ENCODE results near the gene TBC1D16. TPM values are rescaled to one million over a fixed set of nuclear protein-coding genes. Genes with fewer than 3 reads are reported as not detected.

The TBC1D16 gene
- total and polyA plus RNA-seq, 10 of the 15 experiments (the other 5 are each of a cell fraction or from before 2014, with no cell fraction given), result 0.01 to 0.13 (median 0.06) TPM; not detected in 3

- H3K27ac ChIP-seq (ENCODE audit: control insufficient read depth, insufficient read depth), result no peak overlapping the region
- DNase-seq (ENCODE audit: low read depth, low spot score), result no peak
- no peaks in the 10 kb centered on the region for H3K79me2 ChIP-seq (ENCODE audit: control insufficient read depth, insufficient read depth, low read length)
- intact Hi-C loops (cut with micrococcal nuclease; ENCODE audit: unreplicated experiment) (no loop called here), in situ Hi-C loops (cut with MboI) (no loop called here)
- ChIA-PET POLR2A (no interaction called here), CTCF (no interaction called here), SMC1A (ENCODE audit: uncharacterized antibody, unreplicated experiment) (no interaction called here), RAD21 (ENCODE audit: unreplicated experiment) (no interaction called here)
- no peak overlapping the region for H3K9ac ChIP-seq (ENCODE audit: control insufficient read depth, insufficient read depth, low read length)
- no TSS peak for BruUV-seq (replicated peaks)
- 41% methylated on average over 22 of the region's 22 CpGs for WGBS (ENCODE audit: insufficient coverage, insufficient replicate concordance, low lambda C conversion rate, missing lambda C conversion rate)
- no peak for FAIRE-seq
- H3K9me3 ChIP-seq (replicated peaks; ENCODE audit: control insufficient read depth, insufficient read depth, low read length), result no peaks in the 10 kb centered on the region
- no peaks in the 10 kb centered on the region for H4K20me1 ChIP-seq (ENCODE audit: control insufficient read depth, insufficient read depth)
- TF ChIP-seq RAD21 (IDR thresholded peaks at IDR 0.05; ENCODE audit: insufficient read depth, low read depth, low read length) (no peak), MYC (IDR thresholded peaks at IDR 0.05; ENCODE audit: insufficient read depth, insufficient read length, insufficient replicate concordance, low read length, severe bottlenecking) (no peak), NRF1 (conservative IDR thresholded peaks at IDR 0.05; ENCODE audit: low read depth, low read length) (no peak)
- H3K4me2 ChIP-seq (ENCODE audit: control insufficient read depth, insufficient read depth), result no peak overlapping the region
- H3K4me1 ChIP-seq (ENCODE audit: control insufficient read depth, insufficient read depth, low read length), result no peaks in the 10 kb centered on the region
- no peak overlapping the region for H3K4me3 ChIP-seq
- ATAC-seq, result no peak
- peaks cover 1 to 4% of the 10 kb centered on the region in 2 experiments; a peak in 1 of 4 replicates for H3K27me3 ChIP-seq (replicated peaks in 1 of 2; ENCODE audit: control insufficient read depth in 2 of 2, insufficient read depth in 2 of 2, low read length in 1 of 2)
- no peak overlapping the region for H2AFZ ChIP-seq (ENCODE audit: control insufficient read depth, low read depth, low read length)
- H3K36me3 ChIP-seq (ENCODE audit: control insufficient read depth in 2 of 2, insufficient read depth in 2 of 2, low read length in 1 of 2), result no peaks in the 10 kb centered on the region
Observed at GRCh38 chr17:79888811-79889634, 146.6 kb downstream of the TBC1D16 start.

GRCh38 chr17:79888009-79888540, 147.6 kb downstream of the TBC1D16 start:
- 26% methylated on average over 16 of the region's 17 CpGs for WGBS (ENCODE audit: insufficient coverage, insufficient replicate concordance, low lambda C conversion rate, missing lambda C conversion rate)
- ChIA-PET RAD21 (ENCODE audit: unreplicated experiment) (no interaction called here), CTCF (no interaction called here), SMC1A (ENCODE audit: uncharacterized antibody, unreplicated experiment) (no interaction called here), POLR2A (no interaction called here)
- no peaks in the 10 kb centered on the region for H3K9me3 ChIP-seq (replicated peaks; ENCODE audit: control insufficient read depth, insufficient read depth, low read length)
- H3K9ac ChIP-seq (ENCODE audit: control insufficient read depth, insufficient read depth, low read length), result no peak overlapping the region
- ATAC-seq, result no peak
- in situ Hi-C loops (cut with MboI), result no loop called here
- intact Hi-C loops (cut with micrococcal nuclease; ENCODE audit: unreplicated experiment), result no loop called here
- DNase-seq (ENCODE audit: low read depth, low spot score), result no peak
- no TSS peak for BruUV-seq (replicated peaks)
- H3K79me2 ChIP-seq (ENCODE audit: control insufficient read depth, insufficient read depth, low read length), result no peaks in the 10 kb centered on the region
- FAIRE-seq, result no peak
- no peaks in the 10 kb centered on the region for H3K4me1 ChIP-seq (ENCODE audit: control insufficient read depth, insufficient read depth, low read length)
- no peak overlapping the region for H3K4me3 ChIP-seq
- H3K4me2 ChIP-seq (ENCODE audit: control insufficient read depth, insufficient read depth), result no peak overlapping the region
- H3K36me3 ChIP-seq (ENCODE audit: control insufficient read depth in 2 of 2, insufficient read depth in 2 of 2, low read length in 1 of 2), result no peaks in the 10 kb centered on the region
- H3K27ac ChIP-seq (ENCODE audit: control insufficient read depth, insufficient read depth), result no peak overlapping the region
- H3K27me3 ChIP-seq (replicated peaks in 1 of 2; ENCODE audit: control insufficient read depth in 2 of 2, insufficient read depth in 2 of 2, low read length in 1 of 2), result peaks cover 1 to 4% of the 10 kb centered on the region in 2 experiments; a peak in 1 of 4 replicates
- no peaks in the 10 kb centered on the region for H4K20me1 ChIP-seq (ENCODE audit: control insufficient read depth, insufficient read depth)
- H2AFZ ChIP-seq (ENCODE audit: control insufficient read depth, low read depth, low read length), result no peak overlapping the region
- TF ChIP-seq IRF5 (IDR thresholded peaks at IDR 0.05; ENCODE audit: borderline replicate concordance) (no peak), CTCF (IDR thresholded peaks at IDR 0.05 in 2 of 3, conservative IDR thresholded peaks at IDR 0.05 in 1 of 3; ENCODE audit: control insufficient read depth in 2 of 3, extremely low read depth in 1 of 3, insufficient read depth in 1 of 3, low read depth in 3 of 3, low read length in 3 of 3) (no peak), TAF1 (IDR thresholded peaks at IDR 0.05; ENCODE audit: borderline replicate concordance, low read depth, low read length) (no peak), ATF3 (IDR thresholded peaks at IDR 0.05; ENCODE audit: borderline replicate concordance, extremely low read depth, low read depth, low read length) (no peak), CEBPB (IDR thresholded peaks at IDR 0.05; ENCODE audit: borderline replicate concordance in 1 of 2, low read depth in 2 of 2, low read length in 2 of 2) (no peak), ZBTB33 (IDR thresholded peaks at IDR 0.05) (no peak)

Data from GM12878 (cell line).